Measurements from ENCODE around the gene MTERF4.

MTERF4 gene

GRCh38 chr2:241142063-241142462 lies 40.0 kb upstream of the MTERF4 start:
- no peaks in the 10 kb centered on the region for H3K9me3 ChIP-seq (ENCODE audit: insufficient read depth, low read depth, low read length)
- H3K4me2 ChIP-seq (ENCODE audit: low read depth, low read length, poor library complexity, severe bottlenecking) = no peak overlapping the region
- H3K36me3 ChIP-seq (ENCODE audit: insufficient read depth, low read length) = peaks cover 24% of the 10 kb centered on the region; the same call in 1 of the 2 replicates
- no peak for TF ChIP-seq CTCF (conservative IDR thresholded peaks at IDR 0.05; ENCODE audit: low read length)
- TF ChIP-seq EZH2phosphoT487 (IDR thresholded peaks at IDR 0.05; ENCODE audit: borderline replicate concordance) = no peak
- no peaks in the 10 kb centered on the region for H3K4me1 ChIP-seq (ENCODE audit: insufficient read depth, low read length, poor library complexity, severe bottlenecking)
- no peak overlapping the region for H3K9ac ChIP-seq (ENCODE audit: low read depth, low read length, poor library complexity, severe bottlenecking)
- no peak overlapping the region for H3K4me3 ChIP-seq (ENCODE audit: low read length, poor library complexity, severe bottlenecking)
- H4K20me1 ChIP-seq (ENCODE audit: insufficient read depth, low read length, poor library complexity, severe bottlenecking) = peaks cover 9% of the 10 kb centered on the region
- no peaks in the 10 kb centered on the region for H3K27me3 ChIP-seq (ENCODE audit: insufficient read depth, low read length, poor library complexity, severe bottlenecking)
- H3F3A ChIP-seq (ENCODE audit: low read depth) = no peaks in the 10 kb centered on the region
- no peak overlapping the region for H2AFZ ChIP-seq (ENCODE audit: low read length)
- H3K9me2 ChIP-seq (replicated peaks; ENCODE audit: low read depth, low read length) = no peaks in the 10 kb centered on the region
- peaks cover 22% of the 10 kb centered on the region; the same call in 1 of the 2 replicates for H3K79me2 ChIP-seq (ENCODE audit: insufficient read depth, low read length)

- TF ChIP-seq EZH2phosphoT487 (IDR thresholded peaks at IDR 0.05; ENCODE audit: borderline replicate concordance) (no peak), CTCF (conservative IDR thresholded peaks at IDR 0.05; ENCODE audit: low read length) (no peak)
- Histone ChIP-seq H3K27me3 (ENCODE audit: insufficient read depth, low read length, poor library complexity, severe bottlenecking) (no peaks in the 10 kb centered on the region), H3F3A (ENCODE audit: low read depth) (no peaks in the 10 kb centered on the region), H3K4me2 (ENCODE audit: low read depth, low read length, poor library complexity, severe bottlenecking) (no peak overlapping the region), H2AFZ (ENCODE audit: low read length) (no peak overlapping the region), H3K4me1 (ENCODE audit: insufficient read depth, low read length, poor library complexity, severe bottlenecking) (no peaks in the 10 kb centered on the region), H3K4me3 (ENCODE audit: low read length, poor library complexity, severe bottlenecking) (no peak overlapping the region), H3K9me3 (ENCODE audit: insufficient read depth, low read depth, low read length) (no peaks in the 10 kb centered on the region), H3K9ac (ENCODE audit: low read depth, low read length, poor library complexity, severe bottlenecking) (no peak overlapping the region), H3K36me3 (ENCODE audit: insufficient read depth, low read length) (peaks cover 27% of the 10 kb centered on the region; the same call in 1 of the 2 replicates), H3K79me2 (ENCODE audit: insufficient read depth, low read length) (peaks cover 20% of the 10 kb centered on the region; the same call in 1 of the 2 replicates), H4K20me1 (ENCODE audit: insufficient read depth, low read length, poor library complexity, severe bottlenecking) (peaks cover 3% of the 10 kb centered on the region), H3K9me2 (replicated peaks; ENCODE audit: low read depth, low read length) (no peaks in the 10 kb centered on the region)
Observed at GRCh38 chr2:241141214-241141770, 39.2 kb upstream of the MTERF4 start.

GRCh38 chr2:241140445-241140840 lies 38.4 kb upstream of the MTERF4 start:
- Histone ChIP-seq H3K79me2 (ENCODE audit: insufficient read depth, low read length) (peaks cover 13% of the 10 kb centered on the region; the same call in 1 of the 2 replicates), H3K9ac (ENCODE audit: low read depth, low read length, poor library complexity, severe bottlenecking) (no peak overlapping the region), H4K20me1 (ENCODE audit: insufficient read depth, low read length, poor library complexity, severe bottlenecking) (no peaks in the 10 kb centered on the region), H3K9me3 (ENCODE audit: insufficient read depth, low read depth, low read length) (no peaks in the 10 kb centered on the region), H3K4me1 (ENCODE audit: insufficient read depth, low read length, poor library complexity, severe bottlenecking) (no peaks in the 10 kb centered on the region), H3K27me3 (ENCODE audit: insufficient read depth, low read length, poor library complexity, severe bottlenecking) (no peaks in the 10 kb centered on the region), H3F3A (ENCODE audit: low read depth) (no peaks in the 10 kb centered on the region), H2AFZ (ENCODE audit: low read length) (no peak overlapping the region), H3K36me3 (ENCODE audit: insufficient read depth, low read length) (peaks cover 35% of the 10 kb centered on the region; the same call in 1 of the 2 replicates), H3K4me2 (ENCODE audit: low read depth, low read length, poor library complexity, severe bottlenecking) (no peak overlapping the region), H3K9me2 (replicated peaks; ENCODE audit: low read depth, low read length) (no peaks in the 10 kb centered on the region), H3K4me3 (ENCODE audit: low read length, poor library complexity, severe bottlenecking) (no peak overlapping the region)
- TF ChIP-seq CTCF (conservative IDR thresholded peaks at IDR 0.05; ENCODE audit: low read length) (no peak), EZH2phosphoT487 (IDR thresholded peaks at IDR 0.05; ENCODE audit: borderline replicate concordance) (no peak)
